HEK293T (cell line): Measurements from ENCODE around the gene MFSD12.

Experiments
- CTCF ChIA-PET: fragments of 350-600 bp; formaldehyde crosslinking; extraction: SDS; loops from one replicate; lab custom pipeline; 2021; ENCODE audit warnings: antibody characterized with exemption, inconsistent platforms; lab: Yijun Ruan, JAX
- POLR2A ChIA-PET: fragments of 350-600 bp; formaldehyde crosslinking; extraction: SDS; loops from one replicate; lab custom pipeline; 2020; ENCODE audit warnings: antibody characterized with exemption, inconsistent platforms; lab: Yijun Ruan, JAX
- DNase-seq: peaks from one replicate; pipeline ENCODE4 v3.0.0; 2012; ENCODE audit warnings: mixed read lengths; ENCODE audit errors: extremely low spot score
- ARNT ChIP-seq: fragments of 450-650 bp; IDR thresholded peaks from 2 replicates; pipeline ENCODE4 v1.6.1; 2017; ENCODE audit warnings: mild to moderate bottlenecking
- BHLHE40 ChIP-seq: fragments of 450-650 bp; IDR thresholded peaks from 2 replicates; pipeline ENCODE4 v1.6.1; 2016; ENCODE audit warnings: mild to moderate bottlenecking, moderate library complexity, borderline replicate concordance
- CTBP1 ChIP-seq: fragments of 450-650 bp; IDR thresholded peaks from 2 replicates; pipeline ENCODE4 v1.6.1; 2016; ENCODE audit warnings: borderline replicate concordance
- ELF4 ChIP-seq: fragments of 450-650 bp; IDR thresholded peaks from 2 replicates; pipeline ENCODE4 v1.6.1; 2017; ENCODE audit warnings: antibody characterized with exemption
- FOXA1 ChIP-seq: fragments of 450-650 bp; IDR thresholded peaks from 2 replicates; pipeline ENCODE4 v1.6.1; 2016; ENCODE audit warnings: mild to moderate bottlenecking
- FOXK2 ChIP-seq: fragments of 450-650 bp; IDR thresholded peaks from 2 replicates; pipeline ENCODE4 v1.6.1; 2016; ENCODE audit warnings: mild to moderate bottlenecking
- FOXM1 ChIP-seq: fragments of 450-650 bp; IDR thresholded peaks from 2 replicates; pipeline ENCODE4 v1.6.1; 2017; ENCODE audit warnings: mild to moderate bottlenecking, borderline replicate concordance
- HDGF ChIP-seq: fragments of 450-650 bp; IDR thresholded peaks from 2 replicates; pipeline ENCODE4 v1.6.1; 2017; ENCODE audit warnings: antibody characterized with exemption, borderline replicate concordance
- L3MBTL2 ChIP-seq: fragments of 450-650 bp; conservative IDR thresholded peaks from 2 replicates; pipeline ENCODE4 v1.6.1; 2016; ENCODE audit warnings: mild to moderate bottlenecking
- LEF1 ChIP-seq: fragments of 450-650 bp; IDR thresholded peaks from 2 replicates; pipeline ENCODE4 v1.6.1; 2017; ENCODE audit warnings: mild to moderate bottlenecking, borderline replicate concordance
- NFRKB ChIP-seq: fragments of 450-650 bp; IDR thresholded peaks from 2 replicates; pipeline ENCODE4 v1.6.1; 2016; ENCODE audit warnings: mild to moderate bottlenecking, moderate library complexity
- SP1 ChIP-seq: fragments of 450-650 bp; IDR thresholded peaks from 2 replicates; pipeline ENCODE4 v1.6.1; 2017
- SUZ12 ChIP-seq: fragments of 450-650 bp; IDR thresholded peaks from 2 replicates; pipeline ENCODE4 v1.6.1; 2016; ENCODE audit warnings: mild to moderate bottlenecking
- TARDBP ChIP-seq: fragments of 450-650 bp; IDR thresholded peaks from 2 replicates; pipeline ENCODE4 v1.6.1; 2016
- ZNF384 ChIP-seq: fragments of 450-650 bp; IDR thresholded peaks from 2 replicates; pipeline ENCODE4 v1.6.1; 2016
- TF ChIP-seq, protein P1 (sequence below): fragments of 450-650 bp; IDR thresholded peaks from 2 replicates; pipeline ENCODE4 v1.6.1; 2016

MFSD12 gene

GRCh38 chr19:3557461-3558248, at the start of gene MFSD12:
TSS of gene MFSD12 (minus strand) at chr19:3557586. CDS start at chr19:3557403, 183 bp downstream.
- DNase-seq, result peak; percentile 99
- POLR2A ChIA-PET, result interaction anchor here (1.0 to 1.8 kb wide), 4 partner anchors 10 to 62 kb away, joined by 3 to 8 read pairs (median 4); partner anchors contain the start of gene GIPC3
- CTCF ChIA-PET, result no interaction called here
- TF ChIP-seq L3MBTL2 (peak; percentile 71), LEF1 (peak; percentile 26; the same call in 1 of the 2 replicates), FOXM1 (peak; percentile 96), FOXA1 (no peak)

DNA sequence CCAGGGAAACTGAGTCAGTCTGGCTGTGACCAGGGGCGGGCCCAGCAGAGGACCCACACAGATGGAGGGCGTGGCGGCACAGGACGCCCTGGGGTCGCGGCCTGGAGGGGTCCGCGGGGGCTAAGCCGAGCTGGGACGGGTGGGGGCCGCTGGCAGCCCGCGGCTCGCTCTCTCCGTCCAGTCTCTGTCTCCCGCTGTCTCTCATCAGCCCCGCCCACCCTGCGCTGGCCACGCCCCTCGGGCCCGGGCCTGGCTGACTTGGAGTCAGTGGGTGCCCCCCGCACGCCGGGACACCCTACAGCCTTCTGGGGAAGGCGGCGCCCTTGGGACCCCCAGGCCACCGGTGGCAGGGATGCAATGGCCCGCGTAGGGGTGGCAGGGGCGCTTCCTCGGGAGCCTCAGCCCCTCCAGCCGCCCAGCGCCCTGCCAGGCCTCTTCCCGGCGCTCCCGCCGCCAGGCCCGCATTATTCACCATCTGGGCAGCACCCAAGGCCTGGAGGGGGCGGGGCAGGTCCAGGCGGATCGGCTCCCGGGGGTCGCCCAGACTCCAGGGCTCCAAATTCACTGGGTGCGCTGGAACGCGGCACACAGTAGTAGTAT, 49.4 kb upstream of the MFSD12 start, which contains the start of gene TBXA2R:
Gene TBXA2R (minus strand): TSS at position 186 of the 600 bp plus-strand sequence. CDS start 6,241 bp downstream, outside the sequence.
- 0 out of 2 replicates have a peak, but pooled peaks have one; percentile 70 for TF ChIP-seq HDGF
- TF ChIP-seq BHLHE40, result no peak
- DNase-seq, result peak; percentile 79
- CTCF ChIA-PET, result no interaction called here
- POLR2A ChIA-PET, result interaction anchor here (1.0 kb wide), 1 partner anchor 156 kb away, joined by 4 read pairs; the partner anchor contains the start of gene MRPL54

- DNase-seq, result no peak
These were observed 48.8 kb upstream of the MFSD12 start for GRCh38 chr19:3606174-3606689.

GRCh38 chr19:3605770-3606169, 48.4 kb upstream of the MFSD12 start:
- TF ChIP-seq HDGF (no peak), CTBP1 (no peak), SP1 (no peak), FOXA1 (no peak), SUZ12 (no peak), ZNF384 (no peak)
- ChIA-PET POLR2A (no interaction called here), CTCF (no interaction called here)
- no peak for DNase-seq

More at GRCh38 chr19:3606174-3606689, 48.8 kb upstream of the MFSD12 start:
- ChIA-PET POLR2A (interaction anchor here (1.0 kb wide), 1 partner anchor 157 kb away, joined by 4 read pairs; the partner anchor contains the start of gene MRPL54), CTCF (no interaction called here)
- TF ChIP-seq CTBP1 (no peak), FOXA1 (no peak), HDGF (no peak), ARNT (no peak), NFRKB (no peak), FOXK2 (no peak), L3MBTL2 (no peak), ZNF384 (no peak), SUZ12 (no peak), ELF4 (no peak), LEF1 (no peak), TARDBP (no peak), SP1 (no peak)
- TF ChIP-seq, protein P1, sequence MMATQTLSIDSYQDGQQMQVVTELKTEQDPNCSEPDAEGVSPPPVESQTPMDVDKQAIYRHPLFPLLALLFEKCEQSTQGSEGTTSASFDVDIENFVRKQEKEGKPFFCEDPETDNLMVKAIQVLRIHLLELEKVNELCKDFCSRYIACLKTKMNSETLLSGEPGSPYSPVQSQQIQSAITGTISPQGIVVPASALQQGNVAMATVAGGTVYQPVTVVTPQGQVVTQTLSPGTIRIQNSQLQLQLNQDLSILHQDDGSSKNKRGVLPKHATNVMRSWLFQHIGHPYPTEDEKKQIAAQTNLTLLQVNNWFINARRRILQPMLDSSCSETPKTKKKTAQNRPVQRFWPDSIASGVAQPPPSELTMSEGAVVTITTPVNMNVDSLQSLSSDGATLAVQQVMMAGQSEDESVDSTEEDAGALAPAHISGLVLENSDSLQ, result no peak

GRCh38 chr19:3605361-3605760, 48.0 kb upstream of the MFSD12 start:
- DNase-seq, result no peak
- CTCF ChIA-PET, result no interaction called here
- POLR2A ChIA-PET, result interaction anchor here (0.8 kb wide), 1 partner anchor 115 kb away, joined by 3 read pairs; no protein-coding TSS in a partner anchor
- TF ChIP-seq CTBP1, result no peak
- no peak for TF ChIP-seq ARNT
- no peak for TF ChIP-seq SUZ12
- no peak for TF ChIP-seq ELF4
- TF ChIP-seq L3MBTL2, result no peak
- TF ChIP-seq NFRKB, result no peak
- TF ChIP-seq TARDBP, result no peak
- no peak for TF ChIP-seq FOXA1
- TF ChIP-seq HDGF, result no peak

DNA sequence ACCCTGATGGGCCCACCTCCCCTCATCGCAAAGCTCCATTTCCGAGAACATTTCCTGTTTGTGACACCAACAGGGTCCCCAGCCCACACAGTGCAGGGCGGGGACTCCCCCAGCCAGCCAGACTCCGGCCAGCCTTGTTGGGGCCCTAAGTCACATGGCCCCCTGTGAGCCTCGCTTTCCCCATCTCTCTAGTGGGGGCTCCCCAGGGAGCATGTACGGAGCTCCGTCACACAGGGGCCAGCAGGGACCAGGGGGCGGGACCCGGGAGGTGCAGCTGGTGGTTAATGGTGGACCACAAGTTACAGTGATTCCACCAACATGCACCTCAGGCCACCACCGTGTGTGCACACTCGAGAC, 47.6 kb upstream of the MFSD12 start:
- ChIA-PET POLR2A (interaction anchor here (0.8 kb wide), 1 partner anchor 115 kb away, joined by 3 read pairs; no protein-coding TSS in a partner anchor), CTCF (no interaction called here)
- no peak for DNase-seq
- TF ChIP-seq FOXM1 (no peak), ELF4 (no peak), ZNF384 (no peak), HDGF (no peak), LEF1 (no peak), NFRKB (no peak), ARNT (no peak), L3MBTL2 (no peak), FOXA1 (no peak), BHLHE40 (no peak), FOXK2 (no peak), CTBP1 (no peak), TARDBP (no peak), SP1 (no peak), SUZ12 (no peak)
- TF ChIP-seq, protein P1, result no peak
